ENCODE results near the gene ADGRB3.

DNA sequence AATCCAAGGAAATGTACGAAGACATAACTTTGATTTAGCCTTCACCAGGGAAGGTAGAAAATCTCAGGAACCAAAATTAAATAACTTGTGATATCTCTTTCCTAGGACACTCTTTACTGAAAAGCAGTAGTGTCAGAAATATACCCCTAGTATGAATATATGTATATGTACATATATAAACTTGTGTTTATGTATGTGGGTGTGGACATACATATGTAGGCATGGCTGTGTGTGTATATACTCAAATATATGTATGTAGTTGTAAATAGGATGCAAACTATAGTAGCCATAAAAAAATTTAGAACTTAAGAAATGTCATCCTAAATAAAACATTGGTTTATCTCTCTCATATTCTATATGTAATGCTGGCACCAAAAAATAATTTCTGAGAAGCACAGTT lies 500.8 kb downstream of the ADGRB3 start:
- TF ChIP-seq EZH2 (IDR thresholded peaks at IDR 0.05), result no peak
- no peak for TF ChIP-seq POLR2AphosphoS5 (IDR thresholded peaks at IDR 0.05; ENCODE audit: borderline replicate concordance, low read depth, low read length)
- no peak for TF ChIP-seq FOXP2 (optimal IDR thresholded peaks at IDR 0.05; ENCODE audit: control extremely low read depth, extremely low read length, insufficient read depth)

All from SK-N-MC (cell line).